ENCODE measurements around the gene B4GALT5.

- no peak for TF ChIP-seq CTCF (IDR thresholded peaks at IDR 0.05 in 2 of 3, conservative IDR thresholded peaks at IDR 0.05 in 1 of 3; ENCODE audit: borderline replicate concordance in 1 of 3, insufficient read depth in 1 of 3, low read depth in 2 of 3, low read length in 2 of 3)
- no peak for TF ChIP-seq EZH2 (IDR thresholded peaks at IDR 0.05)
- no peak for TF ChIP-seq JUND (IDR thresholded peaks at IDR 0.05)
- no peak for TF ChIP-seq SP1 (IDR thresholded peaks at IDR 0.05; ENCODE audit: low read depth)
- TF ChIP-seq RAD21 (IDR thresholded peaks at IDR 0.05; ENCODE audit: low read depth): no peak
- no peak for TF ChIP-seq ZFX (IDR thresholded peaks at IDR 0.05)
- TF ChIP-seq EZH2phosphoT487 (IDR thresholded peaks at IDR 0.05; ENCODE audit: borderline replicate concordance): no peak
- TF ChIP-seq ZNF274 (IDR thresholded peaks at IDR 0.05; ENCODE audit: low read depth, low read length): no peak
- TF ChIP-seq CEBPB (IDR thresholded peaks at IDR 0.05; ENCODE audit: low read depth): no peak
Observed at GRCh38 chr20:49635166-49635565, 78.5 kb downstream of the B4GALT5 start.
